ENCODE data around the gene TRMT6.

Gene TRMT6

DNA sequence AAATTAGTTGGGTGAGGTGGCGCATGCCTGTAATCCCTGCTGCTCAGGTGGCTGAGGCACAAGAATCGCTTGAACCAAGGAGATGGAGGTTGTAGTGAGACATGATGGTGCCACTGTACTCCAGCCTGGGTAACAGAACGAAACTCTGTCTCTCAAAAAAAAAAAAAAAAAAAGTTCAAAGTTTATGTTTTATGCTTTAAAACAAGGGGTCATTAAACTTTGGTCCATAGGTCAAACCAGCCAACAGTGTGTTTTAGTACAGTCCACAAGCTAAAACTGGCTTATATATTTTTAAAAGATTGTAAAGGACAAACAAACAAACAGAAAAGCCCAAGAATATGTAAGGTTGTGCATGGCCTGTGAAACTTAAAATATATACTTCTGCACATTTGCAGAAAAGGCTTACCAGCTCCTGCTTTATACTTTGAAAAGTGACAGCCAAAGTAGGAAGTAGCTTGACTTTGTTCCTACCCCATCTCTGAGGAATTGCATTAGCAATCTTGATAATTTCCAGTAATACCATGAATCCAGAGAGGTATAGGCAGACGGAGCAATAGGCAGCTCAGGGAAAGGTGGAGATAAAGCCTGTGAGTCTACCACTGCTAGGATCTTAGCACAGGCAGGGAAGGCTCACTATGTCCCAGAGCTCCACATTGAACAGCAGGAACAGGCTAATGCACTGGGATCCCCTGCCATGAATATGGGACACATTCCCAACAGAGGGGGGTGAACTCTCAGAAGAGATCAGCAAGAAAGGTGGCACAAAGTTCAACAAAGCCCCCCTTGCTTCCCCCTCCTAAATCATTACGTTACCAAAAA is 30.6 kb upstream of the TRMT6 start:
- H3K27ac ChIP-seq: no peak overlapping the region
- TF ChIP-seq ZFX (IDR thresholded peaks at IDR 0.05; ENCODE audit: borderline replicate concordance) (no peak), CTCF (IDR thresholded peaks at IDR 0.05) (no peak)

DNA sequence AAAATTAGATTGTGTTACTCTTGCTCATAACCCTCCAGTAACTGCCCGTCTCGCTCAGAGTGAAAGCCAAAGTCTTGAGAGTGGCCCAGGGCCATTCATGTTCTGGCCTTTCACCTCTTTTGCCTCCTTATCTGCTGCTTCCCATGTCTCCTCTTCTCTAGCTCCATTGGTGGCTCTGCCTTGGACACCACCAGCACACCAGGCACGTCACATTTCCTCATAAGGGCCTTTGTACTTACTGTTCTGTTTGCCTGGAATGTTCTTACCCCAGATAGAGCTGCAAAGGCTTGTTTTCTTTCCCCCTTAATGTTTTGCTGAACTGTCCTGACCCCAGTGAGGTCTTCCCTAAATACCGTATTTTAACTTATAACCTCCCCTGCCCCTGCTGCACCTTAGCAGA is 29.5 kb upstream of the TRMT6 start:
- H3K27ac ChIP-seq: no peak overlapping the region
- TF ChIP-seq CTCF (IDR thresholded peaks at IDR 0.05): no peak
- TF ChIP-seq ZFX (IDR thresholded peaks at IDR 0.05; ENCODE audit: borderline replicate concordance): no peak

DNA sequence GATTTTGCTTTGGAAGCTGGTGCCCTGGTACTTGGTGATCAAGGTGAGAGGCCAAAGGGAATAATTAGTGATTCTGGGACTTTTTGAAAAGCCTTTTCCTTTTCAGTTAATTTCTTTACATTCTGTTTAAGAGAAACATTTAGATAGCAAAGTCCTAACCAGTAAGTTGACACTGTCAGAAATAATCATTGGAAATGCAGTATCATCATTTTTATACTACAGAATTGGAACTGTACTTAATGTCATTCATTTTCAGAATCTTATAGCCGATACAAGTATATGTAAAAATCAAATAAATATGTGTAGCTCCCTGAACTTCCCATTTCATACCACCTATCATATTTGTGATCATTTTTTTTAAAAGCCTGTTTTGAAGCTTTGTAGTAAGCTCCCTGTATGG is 27.6 kb upstream of the TRMT6 start:
- TF ChIP-seq CTCF (IDR thresholded peaks at IDR 0.05): no peak
- no peak for TF ChIP-seq ZFX (IDR thresholded peaks at IDR 0.05; ENCODE audit: borderline replicate concordance)
- H3K27ac ChIP-seq: no peak overlapping the region

GRCh38 chr20:5977223-5977622 is 26.9 kb upstream of the TRMT6 start:
- 0 out of 2 replicates have a peak overlapping the region, but pooled peaks have one; percentile 3 for H3K27ac ChIP-seq
- TF ChIP-seq ZFX (IDR thresholded peaks at IDR 0.05; ENCODE audit: borderline replicate concordance): no peak

- no peak for TF ChIP-seq CTCF (IDR thresholded peaks at IDR 0.05)
- TF ChIP-seq ZFX (IDR thresholded peaks at IDR 0.05; ENCODE audit: borderline replicate concordance): no peak
- H3K27ac ChIP-seq: peak overlapping the region; percentile 18; the same call in 1 of the 2 replicates
Observed at GRCh38 chr20:5975778-5976177, 25.4 kb upstream of the TRMT6 start.

DNA sequence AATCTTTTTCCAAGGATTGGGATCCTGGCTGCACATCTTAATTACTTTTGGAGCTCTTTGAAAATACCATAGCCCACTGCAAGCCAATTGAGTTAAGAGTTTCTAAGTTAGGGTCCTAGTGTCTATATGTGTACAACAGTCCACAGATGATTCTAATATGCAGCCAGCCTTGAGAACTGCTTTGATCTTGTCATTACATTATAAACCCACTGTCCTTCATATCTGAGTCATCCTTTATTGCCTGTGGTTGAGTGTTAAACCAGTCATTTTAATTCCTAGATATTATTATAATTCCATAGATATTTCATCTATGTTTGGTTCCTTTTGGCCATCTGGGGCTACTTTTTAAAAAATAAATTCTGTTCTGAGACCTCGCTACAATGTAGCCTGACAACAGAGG is 24.2 kb upstream of the TRMT6 start:
- H3K27ac ChIP-seq: peak overlapping the region; percentile 66
- no peak for TF ChIP-seq ZFX (IDR thresholded peaks at IDR 0.05; ENCODE audit: borderline replicate concordance)
- TF ChIP-seq CTCF (IDR thresholded peaks at IDR 0.05): no peak

DNA sequence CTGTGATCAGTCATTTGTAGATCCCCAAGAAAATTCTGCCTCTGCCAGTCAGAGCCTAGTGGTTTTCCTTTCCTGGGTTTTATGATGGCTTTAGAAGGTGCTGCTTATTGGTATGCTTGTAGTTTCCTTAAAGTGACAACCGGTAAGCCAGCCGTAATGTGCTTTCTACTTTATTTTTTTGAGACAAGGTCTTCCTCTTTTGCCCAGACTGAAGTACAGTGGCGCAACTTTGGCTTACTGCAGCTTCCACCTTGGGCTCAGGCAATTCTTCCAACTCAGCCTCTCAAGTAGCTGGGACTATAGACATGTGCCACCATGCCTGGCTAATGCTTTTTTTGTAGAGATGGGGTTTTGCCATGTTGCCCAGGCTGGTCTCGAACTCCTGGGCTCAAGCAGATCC is 23.6 kb upstream of the TRMT6 start:
- TF ChIP-seq CTCF (IDR thresholded peaks at IDR 0.05) (no peak), ZFX (IDR thresholded peaks at IDR 0.05; ENCODE audit: borderline replicate concordance) (no peak)
- peak overlapping the region; percentile 66 for H3K27ac ChIP-seq
